HL-60/S4 treated with retinoic acid at 250 ng/mL for 4 days and 3 days (cell line): ENCODE results near the gene STXBP3.

Experiments used
- in situ Hi-C: fragments of 300-500 bp; cut with MboI; formaldehyde crosslinking; loops from 2 replicates; pipeline ENCODE4 v1.7.0; 2022; ENCODE audit warnings: low sequenced_read_pairs

STXBP3 gene

GRCh38 chr1:108792420-108792819, 45.9 kb downstream of the STXBP3 start:
- in situ Hi-C loops = no loop called here

DNA sequence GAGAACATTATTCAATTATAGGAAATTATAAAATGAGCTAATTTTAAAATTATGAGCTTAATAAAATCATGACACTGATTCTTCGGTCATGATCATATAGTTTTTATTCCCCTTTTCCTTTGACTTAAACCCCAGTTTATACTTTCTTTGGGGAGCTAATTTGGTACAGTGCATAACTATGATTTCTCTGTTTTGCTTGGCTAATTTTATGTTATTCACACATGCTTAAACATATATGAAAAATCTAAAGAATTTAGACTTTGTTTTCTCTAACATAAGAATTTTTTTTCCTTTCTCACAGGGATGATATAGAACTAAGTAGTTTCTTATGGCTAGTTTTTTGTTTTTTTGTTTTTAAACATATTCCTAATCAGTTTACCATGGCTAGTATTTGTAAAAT, 52.5 kb downstream of the STXBP3 start:
- in situ Hi-C loops = no loop called here

GRCh38 chr1:108801101-108801500, 54.6 kb downstream of the STXBP3 start:
- in situ Hi-C loops = no loop called here

DNA sequence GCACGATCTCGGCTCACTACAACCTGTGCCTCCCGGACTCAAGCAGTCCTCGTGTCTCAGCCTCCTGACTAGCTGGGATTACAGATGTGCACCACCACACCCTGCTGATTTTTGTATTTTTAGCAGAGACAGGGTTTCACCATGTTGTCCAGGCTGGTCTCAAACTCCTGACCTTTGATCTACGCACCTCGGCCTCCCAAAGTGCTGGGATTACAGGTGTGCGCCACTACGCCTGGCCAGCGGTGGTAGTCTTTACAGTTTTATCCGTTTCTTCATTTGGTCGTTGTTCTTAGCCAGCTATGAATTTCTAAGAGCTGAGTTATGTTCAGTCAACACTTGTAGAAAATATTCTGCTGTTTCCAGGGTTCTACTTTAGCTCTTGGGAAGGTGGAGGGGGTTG, 57.1 kb downstream of the STXBP3 start:
- in situ Hi-C loops = no loop called here

- in situ Hi-C loops = no loop called here
Measured at GRCh38 chr1:108808438-108808837, 62.0 kb downstream of the STXBP3 start.

DNA sequence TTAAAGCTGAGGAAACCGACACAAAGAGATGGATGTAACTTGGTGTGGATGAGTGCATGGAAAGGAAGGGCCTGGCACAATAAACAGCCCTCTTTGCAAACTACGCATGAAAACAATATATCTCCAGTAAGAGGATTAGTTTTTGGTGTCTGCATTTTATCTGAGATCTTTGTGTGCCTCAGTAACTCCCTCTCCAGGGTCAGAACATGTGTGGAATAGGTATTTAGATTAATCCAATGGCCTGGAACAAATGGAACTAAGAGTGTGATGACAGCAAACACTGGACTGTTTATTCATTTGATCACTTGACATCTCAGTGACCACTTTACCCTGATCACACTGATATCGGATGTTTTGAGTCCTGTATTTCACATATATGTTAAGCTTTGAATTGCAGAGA, 65.1 kb downstream of the STXBP3 start:
- in situ Hi-C loops = no loop called here

DNA sequence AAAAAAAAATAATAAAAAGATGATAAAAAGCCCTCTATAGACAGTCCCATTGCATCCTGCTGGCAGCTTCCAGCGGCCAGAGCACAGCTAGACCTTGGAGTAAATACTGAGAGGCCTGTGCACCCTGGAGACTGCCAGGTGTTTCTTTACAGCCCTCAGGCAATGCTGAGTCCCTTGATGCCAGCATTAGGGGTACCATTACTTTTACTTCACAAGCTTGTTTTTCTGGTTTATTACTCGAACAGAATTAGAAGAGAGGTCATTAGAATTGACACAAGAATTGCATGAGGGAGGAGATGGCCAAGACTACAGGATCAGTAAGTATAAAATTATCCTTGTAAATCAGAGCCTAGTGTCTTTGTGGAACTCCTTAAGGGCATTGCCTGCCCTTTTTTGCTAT, 66.9 kb downstream of the STXBP3 start:
- in situ Hi-C loops = no loop called here

GRCh38 chr1:108814343-108815125, 68.1 kb downstream of the STXBP3 start:
- in situ Hi-C loops = no loop called here

DNA sequence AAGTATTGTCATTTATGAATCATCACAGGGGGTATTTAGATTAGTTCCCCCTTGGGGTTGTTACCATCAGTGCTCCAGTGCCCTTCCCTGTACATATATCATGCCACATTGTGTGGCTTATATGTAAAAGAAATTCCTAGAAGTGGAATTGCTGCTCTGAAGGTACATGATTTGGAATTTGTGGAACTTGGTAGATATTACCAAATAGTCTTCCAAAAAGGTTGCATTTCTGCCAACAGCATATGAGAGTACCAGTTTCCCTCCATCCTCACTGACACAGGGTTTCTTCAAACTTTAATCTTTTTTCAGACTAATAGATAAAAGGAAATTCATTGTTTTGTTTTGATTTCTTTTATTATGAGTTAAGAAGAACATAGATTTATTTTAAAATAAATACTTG, 69.1 kb downstream of the STXBP3 start:
- in situ Hi-C loops = no loop called here

DNA sequence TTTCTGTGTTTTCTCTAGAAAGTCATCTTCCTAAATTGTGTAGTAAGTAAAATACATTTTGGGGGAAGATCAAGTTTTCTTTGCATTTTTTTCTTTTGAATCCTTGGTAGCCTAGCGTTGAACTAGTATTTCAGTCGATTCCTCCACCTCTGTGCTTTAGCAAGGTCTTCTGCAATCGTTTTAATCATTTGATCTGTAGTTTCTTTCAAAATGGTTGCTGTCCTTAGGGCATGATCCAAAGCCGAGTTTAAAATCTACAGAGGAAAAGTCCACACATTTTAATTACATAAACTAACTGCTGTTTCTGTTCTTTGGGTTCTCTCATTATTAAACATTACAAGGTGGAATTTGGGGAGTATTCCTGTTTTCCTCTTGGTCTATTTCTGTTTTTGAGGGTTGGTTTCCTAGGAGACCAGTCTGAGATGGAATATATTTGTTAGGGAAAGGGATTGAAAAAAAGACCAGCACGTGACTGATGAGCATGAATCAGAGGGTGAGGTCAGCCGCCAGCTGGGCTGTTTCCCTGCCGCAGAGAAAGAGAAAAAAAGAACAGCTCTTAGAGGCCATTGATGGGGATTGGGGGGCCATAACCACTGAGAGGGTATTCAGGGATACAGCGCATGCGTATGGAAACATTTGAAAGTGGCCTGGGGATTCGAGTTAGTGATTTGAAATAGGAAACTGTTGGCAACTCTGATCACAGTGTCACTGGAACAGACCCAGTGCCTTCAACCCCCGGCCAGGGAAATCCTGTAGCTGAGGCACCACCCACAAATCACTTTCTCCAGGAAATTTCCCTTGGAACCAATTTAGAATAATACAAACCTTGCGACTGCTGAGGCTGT, 69.8 kb downstream of the STXBP3 start:
- in situ Hi-C loops = no loop called here

DNA sequence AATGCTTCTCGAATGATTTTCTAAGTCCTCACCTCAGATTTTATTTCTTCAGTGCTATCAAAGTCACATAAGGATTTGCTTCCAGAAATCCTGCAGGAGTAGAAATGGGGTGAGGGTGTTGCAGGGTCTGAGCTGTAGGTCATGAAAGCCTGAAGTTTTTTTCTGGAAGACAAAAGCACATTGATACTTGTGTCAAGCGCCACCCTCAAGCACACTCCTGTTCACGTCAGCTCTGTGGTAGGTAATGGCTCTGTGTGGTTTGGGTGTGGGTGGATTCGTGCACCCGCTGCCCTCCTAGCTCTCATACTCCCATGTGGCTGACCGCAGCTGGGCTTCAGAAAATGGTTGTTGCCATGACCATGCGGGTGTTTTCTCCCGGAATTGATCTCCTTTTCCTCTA, 70.5 kb downstream of the STXBP3 start:
- in situ Hi-C loops = no loop called here

DNA sequence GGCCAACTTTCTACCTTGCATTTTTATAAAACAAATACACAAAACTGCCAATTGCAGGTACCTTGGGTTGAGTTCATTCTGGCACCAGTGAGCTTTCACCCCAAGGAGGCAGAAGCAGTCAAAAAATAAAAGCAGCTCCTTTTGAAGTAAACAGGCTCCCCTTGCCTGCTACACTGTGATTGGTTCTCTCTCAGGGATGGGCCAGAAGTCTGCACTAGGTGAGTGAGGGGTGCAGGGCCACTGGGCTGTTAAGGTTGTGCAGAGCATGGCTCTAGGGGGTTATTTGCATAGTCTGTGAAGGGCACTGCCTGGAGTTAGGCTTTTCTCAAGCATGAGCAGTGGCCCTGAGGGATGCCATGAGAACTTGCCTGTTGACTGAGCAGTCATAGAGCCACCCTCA, 71.3 kb downstream of the STXBP3 start:
- in situ Hi-C loops = no loop called here

GRCh38 chr1:108819878-108820277, 73.4 kb downstream of the STXBP3 start:
- in situ Hi-C loops = no loop called here

GRCh38 chr1:108823632-108824031, 77.2 kb downstream of the STXBP3 start:
- in situ Hi-C loops = no loop called here

- in situ Hi-C loops = no loop called here
Measured at GRCh38 chr1:108824051-108824450, 77.6 kb downstream of the STXBP3 start.

GRCh38 chr1:108826081-108826635, 79.7 kb downstream of the STXBP3 start:
- in situ Hi-C loops = no loop called here

DNA sequence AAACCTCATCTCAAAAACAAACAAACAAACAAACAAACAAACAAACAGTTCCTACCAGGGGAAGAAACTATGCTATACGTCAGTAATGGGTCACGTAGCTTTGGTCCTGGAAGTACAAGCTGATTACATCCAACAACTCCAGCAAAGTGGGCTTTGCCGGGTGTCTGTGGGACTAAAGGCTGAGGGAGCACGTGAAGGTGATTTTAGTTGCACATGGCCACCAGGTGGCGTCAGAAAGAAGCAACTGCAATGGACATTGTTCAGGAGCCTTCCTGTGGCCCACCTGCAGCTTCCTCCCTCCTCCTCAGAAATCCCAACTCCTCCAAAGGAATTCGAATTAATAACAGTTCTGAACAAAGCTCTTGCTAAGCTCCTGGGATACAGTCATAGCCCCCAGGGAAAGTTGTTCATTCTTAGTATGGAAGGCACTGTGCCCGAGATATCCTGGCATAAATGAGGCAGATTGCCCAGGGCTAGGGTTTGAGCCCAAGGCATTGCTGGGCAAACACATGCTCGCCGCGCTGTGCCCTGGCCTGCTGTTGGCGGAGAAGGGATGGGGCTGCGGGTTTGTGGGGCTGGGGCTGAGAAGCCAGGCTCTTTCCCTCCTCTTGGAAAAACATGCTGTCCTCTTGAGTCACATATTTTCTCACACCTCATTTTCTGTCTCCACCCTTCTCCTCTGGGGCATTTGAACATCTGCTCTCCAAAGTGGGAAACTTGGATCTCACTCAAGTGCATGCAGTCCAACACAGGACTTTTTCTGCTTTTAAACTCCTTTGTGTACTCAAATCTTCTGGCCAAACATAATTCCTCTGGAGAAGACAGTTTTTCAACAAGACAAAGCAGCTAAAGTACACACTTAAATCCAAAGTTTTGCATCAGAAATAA, 81.8 kb downstream of the STXBP3 start:
- in situ Hi-C loops = no loop called here

- in situ Hi-C loops = no loop called here
Measured at GRCh38 chr1:108829498-108829916, 83.0 kb downstream of the STXBP3 start.

- in situ Hi-C loops = no loop called here
Measured at GRCh38 chr1:108830119-108831008, 83.9 kb downstream of the STXBP3 start.

- in situ Hi-C loops = no loop called here
Measured at GRCh38 chr1:108831225-108831624, 84.8 kb downstream of the STXBP3 start.
